ENCODE data around the gene MSI2. TPM values are rescaled to one million over a fixed set of nuclear protein-coding genes. Genes with fewer than 3 reads are reported as not detected.

MSI2 gene
- total RNA-seq, 2 donors from 2014 or later: 30.1 to 41.1 TPM

GRCh38 chr17:57600074-57600473, 343.8 kb downstream of the MSI2 start:
- Histone ChIP-seq H3K27ac (peak overlapping the region; percentile 58 to 73), H3K4me1 (peaks cover 0 to 33% of the 10 kb centered on the region in 2 donors), H3K4me3 (no peak overlapping the region), H3K27me3 (no peaks in the 10 kb centered on the region), H3K36me3 (no peaks in the 10 kb centered on the region), H3K9me3 (peaks cover 0 to 4% of the 10 kb centered on the region in 2 donors)
- DNase-seq (ENCODE audit: low spot score): no peak
- TF ChIP-seq CTCF (IDR thresholded peaks at IDR 0.05): no peak

GRCh38 chr17:57601143-57601735, 344.9 kb downstream of the MSI2 start:
- peak overlapping the region; percentile 58 to 73 for H3K27ac ChIP-seq
- H3K36me3 ChIP-seq: no peaks in the 10 kb centered on the region
- H3K4me3 ChIP-seq: no peak overlapping the region
- TF ChIP-seq CTCF (IDR thresholded peaks at IDR 0.05): no peak
- H3K9me3 ChIP-seq: no peaks in the 10 kb centered on the region
- DNase-seq (ENCODE audit: low spot score): no peak
- H3K27me3 ChIP-seq: no peaks in the 10 kb centered on the region
- peaks cover 0 to 45% of the 10 kb centered on the region in 2 donors for H3K4me1 ChIP-seq

GRCh38 chr17:57602896-57603295, 346.6 kb downstream of the MSI2 start:
- no peak overlapping the region for H3K27ac ChIP-seq
- DNase-seq (ENCODE audit: low spot score): no peak
- no peaks in the 10 kb centered on the region for H3K27me3 ChIP-seq
- H3K36me3 ChIP-seq: no peaks in the 10 kb centered on the region
- H3K4me3 ChIP-seq: no peak overlapping the region
- TF ChIP-seq CTCF (IDR thresholded peaks at IDR 0.05): no peak
- H3K4me1 ChIP-seq: peaks cover 0 to 44% of the 10 kb centered on the region in 2 donors
- no peaks in the 10 kb centered on the region for H3K9me3 ChIP-seq

- no peak for TF ChIP-seq CTCF (IDR thresholded peaks at IDR 0.05)
- peak overlapping the region; percentile 79 to 81 for H3K27ac ChIP-seq
- no peak overlapping the region for H3K4me3 ChIP-seq
- H3K4me1 ChIP-seq: peaks cover 0 to 41% of the 10 kb centered on the region in 2 donors
- DNase-seq (ENCODE audit: low spot score): no peak
- H3K27me3 ChIP-seq: no peaks in the 10 kb centered on the region
- H3K36me3 ChIP-seq: no peaks in the 10 kb centered on the region
- no peaks in the 10 kb centered on the region for H3K9me3 ChIP-seq
These were observed 347.2 kb downstream of the MSI2 start for GRCh38 chr17:57603546-57603945.

- Histone ChIP-seq H3K36me3 (no peaks in the 10 kb centered on the region), H3K9me3 (no peaks in the 10 kb centered on the region), H3K27ac (peak overlapping the region; percentile 79 to 81), H3K4me1 (peaks cover 0 to 38% of the 10 kb centered on the region in 2 donors), H3K27me3 (no peaks in the 10 kb centered on the region), H3K4me3 (no peak overlapping the region)
- no peak for TF ChIP-seq CTCF (IDR thresholded peaks at IDR 0.05)
- DNase-seq (ENCODE audit: low spot score): no peak
These were observed 347.7 kb downstream of the MSI2 start for GRCh38 chr17:57603978-57604377.

Data from right atrium auricular region (tissue), 2 donors.